HepG2 (cell line): ENCODE data around the gene NCKAP5L. TPM values are rescaled to one million over a fixed set of nuclear protein-coding genes. Genes with fewer than 3 reads are reported as not detected.

Experiments used
- ATAC-seq: fragments of 200-7000 bp; cut with Tn5 transposase; 3 replicates; pipeline ENCODE4 v1.9.1; 2020; ENCODE audit warnings: mild to moderate bottlenecking, moderate library complexity
- BruUV-seq: library from RNA; stranded (reverse); fragments of 400-500 nt; replicated peaks from 2 replicates; lab custom pipeline; 2021; lab: Mats Ljungman, UMichigan
- CTCF ChIA-PET: fragments of 300-600 bp; formaldehyde crosslinking; extraction: SDS; loops from one replicate; lab custom pipeline; 2021; ENCODE audit warnings: low total read pairs, inconsistent platforms, low intra/inter-chr PET ratio; lab: Yijun Ruan, JAX
- POLR2A ChIA-PET: fragments of 350-600 bp; sonication (Branson Sonifier 250); formaldehyde crosslinking; loops from one replicate; lab custom pipeline; 2020; ENCODE audit warnings: antibody characterized with exemption, inconsistent platforms; lab: Yijun Ruan, JAX
- DNase-seq: peaks from one replicate; pipeline ENCODE4 v3.0.0-alpha.2; 2015; ENCODE audit warnings: low spot score
- FAIRE-seq: peaks from 3 replicates; lab custom pipeline; 2011; peaks lifted over from hg19 to GRCh38; lab: Jason Lieb, UNC
- H2AFZ ChIP-seq: one replicate; pipeline ENCODE4 v1.6.1; 2011; ENCODE audit warnings: low read length, inconsistent platforms
- H3K27ac ChIP-seq: fragments of 300-600 bp; 3 replicates; pipeline ENCODE4 v1.8.0; 2011; ENCODE audit warnings: mixed run types, mild to moderate bottlenecking, mixed read lengths, low read length, inconsistent platforms; ENCODE audit not compliant: insufficient read depth; ENCODE audit errors: extremely low read length
- H3K27me3 ChIP-seq, 2 experiments: fragments of 200-600 bp in 1 of 2; 2 replicates in 1 of 2; 3 replicates in 1 of 2; pipeline versions ENCODE4 v1.6.0 to v1.8.0; 2011; ENCODE audit warnings: low read length in 2 of 2, mild to moderate bottlenecking in 2 of 2, moderate library complexity in 2 of 2, inconsistent platforms in 1 of 2; ENCODE audit not compliant: insufficient read depth in 2 of 2, control insufficient read depth in 1 of 2
- H3K36me3 ChIP-seq, 2 experiments: fragments of 200-600 bp in 1 of 2; replicated peaks in 1 of 2; 2 replicates in 1 of 2; 3 replicates in 1 of 2; pipeline versions ENCODE4 v1.5.1 to v1.8.0; 2011; ENCODE audit warnings: low read length in 2 of 2, inconsistent platforms in 1 of 2; ENCODE audit not compliant: insufficient read depth in 2 of 2, control insufficient read depth in 1 of 2
- H3K4me1 ChIP-seq: 2 replicates; pipeline ENCODE4 v1.5.1; 2012; ENCODE audit warnings: low read length, inconsistent platforms; ENCODE audit not compliant: insufficient read depth
- H3K4me2 ChIP-seq: 2 replicates; pipeline ENCODE4 v1.6.0; 2011; ENCODE audit warnings: low read depth, low read length, inconsistent platforms
- H3K4me3 ChIP-seq, 3 experiments: fragments of 200-600 bp in 1 of 3; sonication (generic), shearing (Covaris generic) in 1 of 3; replicated peaks in 1 of 3; 2 replicates each; pipeline ENCODE4 v1.5.1; 2011 to 2016; ENCODE audit warnings: low read length in 3 of 3, inconsistent platforms in 2 of 3, low read depth in 2 of 3, mild to moderate bottlenecking in 2 of 3, control low read depth in 1 of 3, mixed read lengths in 1 of 3; ENCODE audit not compliant: insufficient read depth in 1 of 3
- H3K79me2 ChIP-seq: one replicate; pipeline ENCODE4 v1.6.1; 2011; ENCODE audit warnings: low read length, inconsistent platforms; ENCODE audit not compliant: insufficient read depth
- H3K9ac ChIP-seq: 2 replicates; pipeline ENCODE4 v1.6.0; 2011; ENCODE audit warnings: mild to moderate bottlenecking, low read depth, low read length, inconsistent platforms; ENCODE audit not compliant: insufficient read depth
- H3K9me3 ChIP-seq: 2 replicates; pipeline ENCODE4 v1.5.1; 2012; ENCODE audit warnings: mild to moderate bottlenecking, low read length
- H4K20me1 ChIP-seq: 2 replicates; pipeline ENCODE4 v1.6.0; 2011; ENCODE audit warnings: inconsistent platforms, mild to moderate bottlenecking, low read length, moderate library complexity; ENCODE audit not compliant: insufficient read depth
- CCDC6 ChIP-seq: sonication (generic); formaldehyde crosslinking; IDR thresholded peaks from 2 replicates; pipeline ENCODE4 v1.8.1; 2022; ENCODE audit warnings: mild to moderate bottlenecking, missing genetic modification reagents, moderate library complexity
- RXRB ChIP-seq: IDR thresholded peaks from 2 replicates; pipeline ENCODE4 v1.6.1; 2016; ENCODE audit warnings: borderline replicate concordance, missing genetic modification reagents, missing compliant biosample characterization
- WGBS: methylation state at CpG from one replicate; pipeline ENCODE4 v1.1.6; 2017; ENCODE audit warnings: low lambda C conversion rate; 5-methylcytosine and 5-hydroxymethylcytosine counted together
- in situ Hi-C: cut with HindIII; loops from 2 replicates; pipeline ENCODE4 v1.10.0; 2017; ENCODE audit warnings: low pct_unique_long_range_greater_than_20kb; ENCODE audit not compliant: extremely low pct_ligation_motif_present
- intact Hi-C: fragments of 100-400 bp; cut with micrococcal nuclease; formaldehyde crosslinking; loops from one replicate; pipeline ENCODE4 v1.10.0; 2022; ENCODE audit not compliant: unreplicated experiment
- polyA plus RNA-seq, 8 experiments: library from polyadenylated mRNA; depleted of rRNA in 3 of 8; stranded (reverse) in 7 of 8; unstranded in 1 of 8; fragments of >200 nt; fragmentation: Illumina TruSeq in 4 of 8; extraction: Trizol in 4 of 8; gene quantifications; 2 replicates each; pipeline versions ENCODE4 v1.2.1 to v1.2.3, GENCODE V29; 2011 to 2016; ENCODE audit warnings: low read depth in 4 of 8, missing spikeins in 1 of 8, mixed read lengths in 1 of 8; ENCODE audit not compliant: insufficient read depth in 1 of 8
- total RNA-seq, 5 experiments: library from RNA; depleted of rRNA; stranded (reverse); fragments of >200 nt; fragmentation: Illumina TruSeq; extraction: Trizol; gene quantifications; 2 replicates each; pipeline ENCODE4 v1.2.3, GENCODE V29; 2016; ENCODE audit warnings: low read depth in 1 of 5
- TF ChIP-seq, protein P1 (sequence below): sonication (generic); formaldehyde crosslinking; IDR thresholded peaks from 2 replicates; pipeline ENCODE4 v1.4.0; 2020; ENCODE audit warnings: missing genetic modification reagents
- TF ChIP-seq, protein P2 (sequence below): sonication (generic); formaldehyde crosslinking; IDR thresholded peaks from 2 replicates; pipeline ENCODE4 v1.4.0; 2020; ENCODE audit warnings: missing genetic modification reagents

NCKAP5L gene
- total and polyA plus RNA-seq, 2 of the 13 experiments (the other 11 are each of a cell fraction or from before 2014, with no cell fraction given) = 4.1 to 9.0 TPM

DNA sequence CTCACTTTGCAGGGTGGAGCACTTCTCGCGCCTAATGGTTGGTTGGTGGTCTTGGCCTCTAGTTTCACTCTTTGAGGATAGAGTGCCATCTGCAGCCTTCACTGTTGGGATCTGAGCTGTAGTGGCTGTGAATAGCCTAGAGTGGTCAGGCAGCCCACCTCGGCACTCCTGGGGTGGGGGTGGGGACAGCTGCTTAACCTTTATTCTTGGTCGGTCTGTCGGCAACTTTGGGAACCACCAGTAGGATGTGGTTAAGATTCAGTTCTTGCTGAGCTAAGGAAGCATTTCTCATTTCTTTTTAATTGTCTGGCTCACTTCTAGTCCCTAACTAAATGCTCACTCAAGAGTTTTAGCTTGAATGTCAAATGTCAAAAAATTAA is 65.8 kb downstream of the NCKAP5L start (continued):
- TF ChIP-seq, protein P1, sequence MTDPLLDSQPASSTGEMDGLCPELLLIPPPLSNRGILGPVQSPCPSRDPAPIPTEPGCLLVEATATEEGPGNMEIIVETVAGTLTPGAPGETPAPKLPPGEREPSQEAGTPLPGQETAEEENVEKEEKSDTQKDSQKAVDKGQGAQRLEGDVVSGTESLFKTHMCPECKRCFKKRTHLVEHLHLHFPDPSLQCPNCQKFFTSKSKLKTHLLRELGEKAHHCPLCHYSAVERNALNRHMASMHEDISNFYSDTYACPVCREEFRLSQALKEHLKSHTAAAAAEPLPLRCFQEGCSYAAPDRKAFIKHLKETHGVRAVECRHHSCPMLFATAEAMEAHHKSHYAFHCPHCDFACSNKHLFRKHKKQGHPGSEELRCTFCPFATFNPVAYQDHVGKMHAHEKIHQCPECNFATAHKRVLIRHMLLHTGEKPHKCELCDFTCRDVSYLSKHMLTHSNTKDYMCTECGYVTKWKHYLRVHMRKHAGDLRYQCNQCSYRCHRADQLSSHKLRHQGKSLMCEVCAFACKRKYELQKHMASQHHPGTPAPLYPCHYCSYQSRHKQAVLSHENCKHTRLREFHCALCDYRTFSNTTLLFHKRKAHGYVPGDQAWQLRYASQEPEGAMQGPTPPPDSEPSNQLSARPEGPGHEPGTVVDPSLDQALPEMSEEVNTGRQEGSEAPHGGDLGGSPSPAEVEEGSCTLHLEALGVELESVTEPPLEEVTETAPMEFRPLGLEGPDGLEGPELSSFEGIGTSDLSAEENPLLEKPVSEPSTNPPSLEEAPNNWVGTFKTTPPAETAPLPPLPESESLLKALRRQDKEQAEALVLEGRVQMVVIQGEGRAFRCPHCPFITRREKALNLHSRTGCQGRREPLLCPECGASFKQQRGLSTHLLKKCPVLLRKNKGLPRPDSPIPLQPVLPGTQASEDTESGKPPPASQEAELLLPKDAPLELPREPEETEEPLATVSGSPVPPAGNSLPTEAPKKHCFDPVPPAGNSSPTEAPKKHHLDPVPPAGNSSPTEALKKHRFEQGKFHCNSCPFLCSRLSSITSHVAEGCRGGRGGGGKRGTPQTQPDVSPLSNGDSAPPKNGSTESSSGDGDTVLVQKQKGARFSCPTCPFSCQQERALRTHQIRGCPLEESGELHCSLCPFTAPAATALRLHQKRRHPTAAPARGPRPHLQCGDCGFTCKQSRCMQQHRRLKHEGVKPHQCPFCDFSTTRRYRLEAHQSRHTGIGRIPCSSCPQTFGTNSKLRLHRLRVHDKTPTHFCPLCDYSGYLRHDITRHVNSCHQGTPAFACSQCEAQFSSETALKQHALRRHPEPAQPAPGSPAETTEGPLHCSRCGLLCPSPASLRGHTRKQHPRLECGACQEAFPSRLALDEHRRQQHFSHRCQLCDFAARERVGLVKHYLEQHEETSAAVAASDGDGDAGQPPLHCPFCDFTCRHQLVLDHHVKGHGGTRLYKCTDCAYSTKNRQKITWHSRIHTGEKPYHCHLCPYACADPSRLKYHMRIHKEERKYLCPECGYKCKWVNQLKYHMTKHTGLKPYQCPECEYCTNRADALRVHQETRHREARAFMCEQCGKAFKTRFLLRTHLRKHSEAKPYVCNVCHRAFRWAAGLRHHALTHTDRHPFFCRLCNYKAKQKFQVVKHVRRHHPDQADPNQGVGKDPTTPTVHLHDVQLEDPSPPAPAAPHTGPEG (CRISPR knock-in tag) = no peak

DNA sequence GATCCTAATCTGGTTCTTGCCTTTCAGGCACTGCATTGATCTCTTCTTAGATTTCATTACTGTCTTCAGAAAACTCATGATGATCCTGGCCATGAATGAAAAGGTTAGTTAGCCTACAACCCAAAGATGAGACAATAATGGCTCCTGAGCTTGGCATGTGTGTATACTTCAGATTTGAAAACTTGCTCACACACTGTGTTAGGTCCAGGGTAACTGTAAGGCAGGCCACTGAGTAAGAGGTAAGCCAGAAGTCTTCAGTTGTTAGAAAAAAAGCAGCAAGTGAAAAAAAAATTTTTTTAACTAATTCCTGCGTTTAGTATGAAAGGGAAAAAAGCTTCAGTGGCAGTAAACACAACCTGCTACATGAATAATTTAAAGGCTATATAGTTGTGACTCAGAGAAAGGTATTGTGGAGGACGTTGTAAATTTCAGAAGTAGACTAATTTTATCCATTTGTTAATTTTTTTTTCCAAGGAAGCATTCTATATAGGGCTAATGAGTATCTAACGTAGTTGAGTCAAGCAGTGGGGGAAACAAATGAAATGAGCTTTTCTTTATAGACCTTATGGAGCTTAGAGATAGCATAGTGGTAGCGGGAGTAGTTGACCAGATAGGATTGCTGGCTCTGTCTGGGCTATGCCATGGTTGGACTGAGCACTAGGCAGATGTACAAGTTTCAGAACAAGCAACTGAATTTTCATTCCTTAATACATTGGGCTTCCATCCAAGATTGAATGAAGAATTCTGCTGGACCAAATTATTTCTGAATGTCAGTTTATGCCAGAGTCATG is 66.3 kb downstream of the NCKAP5L start:
- Histone ChIP-seq H3K27ac (no peak overlapping the region), H3K9me3 (no peaks in the 10 kb centered on the region), H3K36me3 (peaks cover 45 to 75% of the 10 kb centered on the region in 2 experiments), H4K20me1 (peaks cover 8% of the 10 kb centered on the region; the same call in 1 of the 2 replicates), H3K79me2 (no peaks in the 10 kb centered on the region), H2AFZ (no peak overlapping the region), H3K4me3 (no peak overlapping the region), H3K4me2 (no peak overlapping the region), H3K27me3 (no peaks in the 10 kb centered on the region), H3K4me1 (peaks cover 12% of the 10 kb centered on the region), H3K9ac (no peak overlapping the region)
- intact Hi-C loops (no loop called here), in situ Hi-C loops (no loop called here)
- ChIA-PET POLR2A (interaction anchor here (5.8 kb wide), 1 partner anchor 20 kb away, joined by 34 read pairs; the partner anchor contains the start of gene TMBIM6), CTCF (interaction anchor here (1.2 kb wide), 1 partner anchor 77 kb away, joined by 6 read pairs; no protein-coding TSS in a partner anchor)
- 98% methylated on average over 4 of the region's 4 CpGs for WGBS
- TF ChIP-seq CCDC6 (CRISPR knock-in tag) (no peak), RXRB (no peak)
- TF ChIP-seq, protein P2, sequence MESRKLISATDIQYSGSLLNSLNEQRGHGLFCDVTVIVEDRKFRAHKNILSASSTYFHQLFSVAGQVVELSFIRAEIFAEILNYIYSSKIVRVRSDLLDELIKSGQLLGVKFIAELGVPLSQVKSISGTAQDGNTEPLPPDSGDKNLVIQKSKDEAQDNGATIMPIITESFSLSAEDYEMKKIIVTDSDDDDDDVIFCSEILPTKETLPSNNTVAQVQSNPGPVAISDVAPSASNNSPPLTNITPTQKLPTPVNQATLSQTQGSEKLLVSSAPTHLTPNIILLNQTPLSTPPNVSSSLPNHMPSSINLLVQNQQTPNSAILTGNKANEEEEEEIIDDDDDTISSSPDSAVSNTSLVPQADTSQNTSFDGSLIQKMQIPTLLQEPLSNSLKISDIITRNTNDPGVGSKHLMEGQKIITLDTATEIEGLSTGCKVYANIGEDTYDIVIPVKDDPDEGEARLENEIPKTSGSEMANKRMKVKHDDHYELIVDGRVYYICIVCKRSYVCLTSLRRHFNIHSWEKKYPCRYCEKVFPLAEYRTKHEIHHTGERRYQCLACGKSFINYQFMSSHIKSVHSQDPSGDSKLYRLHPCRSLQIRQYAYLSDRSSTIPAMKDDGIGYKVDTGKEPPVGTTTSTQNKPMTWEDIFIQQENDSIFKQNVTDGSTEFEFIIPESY (CRISPR knock-in tag) = peak; percentile 67; the same call in 1 of the 2 replicates
- BruUV-seq = no TSS peak
- DNase-seq (no peak), FAIRE-seq (no peak), ATAC-seq (no peak)
